ENCODE measurements around the gene USP48. TPM values are rescaled to one million over a fixed set of nuclear protein-coding genes. Genes with fewer than 3 reads are reported as not detected.

USP48 gene
- total and polyA plus RNA-seq, 2 of the 8 experiments (the other 6 are each of a cell fraction or from before 2014, with no cell fraction given), result 12.8 to 83.5 TPM

GRCh38 chr1:21663951-21664805 lies 118.8 kb downstream of the USP48 start:
- Histone ChIP-seq H4K91ac (replicated peaks; ENCODE audit: insufficient read length, low read length) (no peak overlapping the region), H4K5ac (ENCODE audit: insufficient read length, low read depth, low read length) (no peak overlapping the region), H3K18ac (ENCODE audit: extremely low read depth, low read length) (no peak overlapping the region), H3K9ac (replicated peaks in 1 of 4; ENCODE audit: extremely low read depth in 1 of 4, low read depth in 3 of 4, low read length in 3 of 4) (no peak overlapping the region), H3K23ac (ENCODE audit: insufficient read length) (no peak overlapping the region), H3K14ac (ENCODE audit: insufficient read length) (no peak overlapping the region), H2BK15ac (ENCODE audit: low read length) (no peak overlapping the region), H4K20me1 (replicated peaks in 1 of 2; ENCODE audit: control insufficient read depth in 1 of 2, insufficient read depth in 2 of 2, low read length in 2 of 2) (peaks cover 0 to 2% of the 10 kb centered on the region in 2 experiments), H3K79me1 (ENCODE audit: low read depth, low read length) (no peaks in the 10 kb centered on the region), H3K4me2 (ENCODE audit: insufficient read depth in 1 of 2, low read depth in 2 of 2, low read length in 2 of 2) (no peak overlapping the region), H2AK5ac (ENCODE audit: low read depth, low read length) (no peak overlapping the region), H3K27me3 (replicated peaks in 1 of 4; ENCODE audit: control insufficient read depth in 3 of 4, extremely low read depth in 1 of 4, insufficient read depth in 3 of 4, low read length in 3 of 4) (peaks cover 0 to 27% (median 22%) of the 10 kb centered on the region in 4 experiments; a peak in 5 of 7 replicates), H3K27ac (ENCODE audit: low read depth, low read length) (no peak overlapping the region), H2AFZ (ENCODE audit: low read length) (no peak overlapping the region), H2BK5ac (ENCODE audit: low read depth, low read length) (0 out of 2 replicates have a peak overlapping the region, but pooled peaks have one; percentile 24), H3K79me2 (ENCODE audit: control insufficient read depth in 1 of 2, insufficient read depth in 2 of 2, low read length in 2 of 2) (no peaks in the 10 kb centered on the region), H2BK120ac (replicated peaks; ENCODE audit: low read depth, low read length) (no peak overlapping the region), H2BK12ac (ENCODE audit: low read depth, low read length) (0 out of 2 replicates have a peak overlapping the region, but pooled peaks have one; percentile 9), H3K23me2 (ENCODE audit: low read depth, low read length) (peaks cover 10% of the 10 kb centered on the region; the same call in 1 of the 2 replicates), H3K4me3 (ENCODE audit: extremely low read depth in 1 of 4, insufficient read depth in 2 of 4, low read depth in 3 of 4, low read length in 4 of 4) (no peak overlapping the region), H3K4me1 (replicated peaks in 1 of 4; ENCODE audit: control insufficient read depth in 3 of 4, insufficient read depth in 4 of 4, low read length in 3 of 4) (peaks cover 0 to 10% (median 4%) of the 10 kb centered on the region in 4 experiments; a peak in 4 of 7 replicates), H3K4ac (replicated peaks; ENCODE audit: insufficient read length, low read depth, low read length) (no peak overlapping the region), H2BK20ac (ENCODE audit: low read length) (no peak overlapping the region), H3K36me3 (ENCODE audit: control insufficient read depth in 2 of 4, insufficient read depth in 4 of 4, low read length in 3 of 4) (no peaks in the 10 kb centered on the region), H4K8ac (ENCODE audit: extremely low read depth, insufficient read depth, low read length) (no peak overlapping the region; the same call in 1 of the 2 replicates), H3K9me3 (ENCODE audit: insufficient read depth in 2 of 2, low read depth in 1 of 2, low read length in 1 of 2) (no peaks in the 10 kb centered on the region), H3K56ac (replicated peaks; ENCODE audit: insufficient read length, low read depth, low read length) (no peak overlapping the region)
- no peak for DNase-seq (ENCODE audit: low read depth in 1 of 2, low spot score in 2 of 2)
- ChIA-PET POLR2A (ENCODE audit: partially characterized antibody) (interaction anchor here (1.1 kb wide), 1 partner anchor 18 kb away, joined by 3 read pairs; no protein-coding TSS in a partner anchor), CTCF (ENCODE audit: partially characterized antibody) (interaction anchor here (0.6 to 3.0 kb wide), 4 partner anchors 9 to 419 kb away, joined by 3 to 9 read pairs (median 4); no protein-coding TSS in a partner anchor)
- FAIRE-seq, result no peak
- WGBS, 2 experiments (ENCODE audit: extremely low coverage in 1 of 2, insufficient coverage in 1 of 2, insufficient read length in 1 of 2, insufficient replicate concordance in 2 of 2, low coverage in 1 of 2, low lambda C conversion rate in 2 of 2, missing lambda C conversion rate in 1 of 2), result 84% methylated on average over 16 of the region's 16 CpGs; no CpG with 5 or more reads in 1 of the 2 experiments
- TF ChIP-seq FOSL1 (IDR thresholded peaks at IDR 0.05; ENCODE audit: insufficient read depth, low read depth, low read length) (no peak), SP1 (IDR thresholded peaks at IDR 0.05; ENCODE audit: low read depth, low read length) (no peak), KDM4A (IDR thresholded peaks at IDR 0.05; ENCODE audit: low read depth, low read length, severe bottlenecking) (no peak), EGR1 (IDR thresholded peaks at IDR 0.05; ENCODE audit: borderline replicate concordance, low read depth, low read length) (no peak), BRCA1 (IDR thresholded peaks at IDR 0.05; ENCODE audit: low read depth, low read length) (no peak), POU5F1 (IDR thresholded peaks at IDR 0.05; ENCODE audit: low read depth, low read length) (no peak), TEAD4 (IDR thresholded peaks at IDR 0.05; ENCODE audit: low read depth, low read length) (no peak), TCF12 (IDR thresholded peaks at IDR 0.05; ENCODE audit: low read depth, low read length) (no peak), GABPA (IDR thresholded peaks at IDR 0.05; ENCODE audit: borderline replicate concordance, insufficient read depth, low read length) (no peak), SAP30 (IDR thresholded peaks at IDR 0.05; ENCODE audit: insufficient read depth, insufficient replicate concordance, low read length) (no peak), CBX8 (IDR thresholded peaks at IDR 0.05; ENCODE audit: borderline replicate concordance, low read depth, low read length) (no peak)
